Inflammatory macrophage treated with lipopolysaccharide for 1 hour (primary cell): ENCODE results near the gene TBC1D4.
A peak's percentile ranks its signal among the peaks of the same experiment; 100 is the strongest.

Experiments
- DNase-seq, 2 donors: peaks; one replicate each; pipeline ENCODE4 v3.0.0-alpha.2; 2020 to 2022

The TBC1D4 gene

DNA sequence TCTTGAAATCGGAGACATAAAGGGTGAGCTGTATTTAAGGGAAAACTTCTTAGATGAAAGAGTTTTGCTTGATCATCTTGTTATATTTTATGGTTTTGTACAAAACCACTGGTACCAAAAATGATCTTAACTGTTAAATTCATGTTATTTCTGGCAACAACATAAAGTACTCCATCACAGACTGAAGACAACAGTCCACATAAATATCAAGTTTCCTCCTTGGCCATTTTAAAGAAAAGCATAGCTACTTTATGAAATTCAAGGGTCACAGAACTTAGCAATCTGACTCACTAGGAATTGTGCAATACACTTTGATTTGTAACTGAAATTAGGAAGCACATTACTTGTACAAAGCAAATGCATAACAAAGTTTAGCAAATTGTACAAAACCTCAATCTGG, 66.3 kb downstream of the TBC1D4 start:
- peak; percentile 82 to 83 for DNase-seq

DNA sequence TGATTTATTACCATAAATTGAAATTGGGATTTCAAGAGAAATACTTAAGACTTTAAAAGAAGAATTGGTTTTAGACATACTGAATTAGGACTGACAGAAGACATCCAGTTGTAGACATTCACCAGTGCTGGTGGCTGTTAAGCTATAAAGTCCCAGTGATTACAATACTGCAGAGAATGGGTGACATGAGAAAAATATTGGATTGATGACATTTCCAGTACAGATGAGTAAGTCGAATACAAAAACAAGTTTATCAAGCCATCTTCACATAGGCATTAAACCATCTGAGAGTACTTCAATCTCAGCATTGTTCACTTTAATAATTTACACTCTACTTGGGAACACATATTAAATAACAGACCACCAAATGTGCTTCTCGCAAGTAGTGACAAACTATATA, 66.8 kb downstream of the TBC1D4 start:
- DNase-seq, result no peak

DNA sequence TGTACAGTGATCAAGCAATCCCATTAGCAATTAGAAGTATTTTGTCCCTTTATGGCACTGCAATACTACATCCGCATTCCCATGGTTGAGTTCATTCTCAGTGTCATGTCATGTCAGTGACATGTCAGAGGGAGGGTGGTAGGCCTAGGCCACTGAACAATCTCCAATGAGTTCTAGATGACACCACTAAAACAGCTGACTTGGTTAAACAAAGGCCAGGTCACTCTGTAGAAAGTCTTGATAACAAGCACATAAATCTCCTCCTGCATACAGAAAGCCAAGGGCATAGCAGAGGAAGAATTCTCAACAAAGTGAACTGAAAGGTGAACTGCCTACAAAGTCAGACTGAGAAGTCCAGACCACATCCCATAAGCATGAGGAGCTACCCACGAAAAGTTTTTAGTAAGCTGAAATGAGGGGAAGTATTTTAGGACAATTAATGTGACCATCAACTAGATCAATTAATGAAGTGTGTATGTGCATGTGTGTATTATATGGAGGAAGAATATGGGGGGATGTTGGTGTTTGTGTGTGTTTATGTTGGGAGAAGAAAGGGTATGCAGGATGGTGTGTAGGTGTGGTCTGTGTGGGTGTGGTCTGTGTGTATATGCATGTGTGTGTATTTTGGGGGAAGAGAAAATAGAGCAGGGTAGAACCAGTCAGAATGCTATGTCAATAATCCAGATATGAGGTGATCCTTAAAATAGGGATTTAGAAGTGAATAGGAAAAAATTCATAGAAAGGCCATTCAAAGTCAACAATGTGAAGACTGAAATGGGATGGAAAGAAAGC, 67.7 kb downstream of the TBC1D4 start:
- no peak for DNase-seq

DNA sequence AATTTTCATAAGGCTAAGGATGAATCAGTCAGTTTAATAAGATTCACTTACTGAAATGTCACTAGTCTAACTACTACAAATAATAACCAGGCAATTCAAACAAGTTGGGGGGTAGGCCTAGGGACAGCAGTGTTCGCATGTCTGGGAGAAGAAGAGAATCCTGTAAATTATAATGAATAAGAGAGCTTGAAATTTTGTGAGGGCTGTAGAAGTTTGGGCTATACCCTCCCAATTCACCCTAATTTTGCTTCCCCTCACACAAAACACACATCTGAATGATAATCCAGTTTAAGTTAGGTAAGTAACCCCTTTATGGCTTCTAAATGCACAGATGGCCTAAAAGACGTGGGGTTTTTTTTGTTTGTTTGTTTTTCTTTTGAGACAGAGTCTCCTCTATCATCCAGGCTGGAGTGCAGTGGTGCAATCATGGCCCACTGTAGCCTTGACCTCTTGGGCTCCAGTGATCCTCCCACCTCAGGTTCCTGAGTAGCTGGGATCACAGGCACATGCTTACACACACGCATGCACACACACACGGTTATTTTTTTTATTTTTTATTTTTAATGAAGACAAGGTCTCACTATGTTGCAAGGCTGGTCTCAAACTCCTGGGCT, 69.9 kb downstream of the TBC1D4 start:
- no peak for DNase-seq

DNA sequence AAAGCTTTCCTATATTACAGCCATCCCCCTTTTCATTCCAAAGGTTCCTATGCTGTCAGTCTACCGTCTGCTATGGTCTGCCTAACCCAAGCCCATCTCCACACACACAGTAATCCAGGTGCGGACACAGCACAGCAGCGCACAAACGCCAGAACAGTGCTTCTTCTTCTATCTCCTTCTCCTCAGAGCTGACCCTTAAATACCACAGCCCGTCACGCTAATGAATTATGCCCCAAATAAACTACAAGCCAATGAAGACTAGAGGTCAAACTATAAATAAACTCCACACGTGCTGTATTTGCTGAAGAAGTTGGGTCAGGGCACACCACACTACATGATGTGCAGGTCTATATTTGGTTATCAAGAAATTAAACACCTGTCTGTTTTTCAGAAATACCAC, 71.8 kb downstream of the TBC1D4 start:
- DNase-seq, result no peak

DNA sequence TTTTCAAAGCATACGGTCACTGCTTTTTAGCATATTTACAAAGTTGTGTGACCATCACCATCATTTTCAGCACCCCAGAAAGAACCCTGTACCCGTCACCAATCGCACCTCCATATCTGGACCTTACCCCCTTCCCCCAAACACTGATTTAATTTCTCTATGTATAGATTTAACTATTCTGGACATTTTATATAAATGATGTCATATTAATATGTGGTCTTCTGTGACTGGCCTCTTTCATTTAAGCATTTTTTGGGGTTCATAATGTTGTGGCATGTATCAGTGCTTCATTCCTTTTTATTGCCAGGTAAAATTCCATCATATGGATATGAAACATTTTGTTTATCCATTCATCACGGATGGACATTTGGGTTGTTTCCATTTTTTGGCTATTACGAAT, 74.0 kb downstream of the TBC1D4 start:
- no peak for DNase-seq

DNA sequence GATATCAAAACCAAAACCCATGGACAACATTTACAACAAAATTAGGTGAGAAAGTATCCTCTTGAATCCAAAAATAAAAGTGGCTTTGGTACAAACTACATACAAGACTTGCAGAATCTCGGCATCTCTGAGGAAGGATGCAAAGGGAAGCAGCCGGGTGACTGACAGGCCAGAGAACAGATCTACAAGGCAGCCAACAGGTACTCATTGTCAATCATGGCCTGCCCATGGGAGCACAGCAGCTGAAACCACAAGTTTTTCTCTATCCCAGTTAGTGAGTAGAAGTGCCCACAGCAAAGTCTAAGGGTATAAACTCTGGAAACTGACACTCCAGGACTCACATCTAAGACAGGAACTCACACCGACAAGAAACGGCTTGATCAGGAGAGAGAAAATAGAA, 74.5 kb downstream of the TBC1D4 start:
- DNase-seq, result no peak

DNA sequence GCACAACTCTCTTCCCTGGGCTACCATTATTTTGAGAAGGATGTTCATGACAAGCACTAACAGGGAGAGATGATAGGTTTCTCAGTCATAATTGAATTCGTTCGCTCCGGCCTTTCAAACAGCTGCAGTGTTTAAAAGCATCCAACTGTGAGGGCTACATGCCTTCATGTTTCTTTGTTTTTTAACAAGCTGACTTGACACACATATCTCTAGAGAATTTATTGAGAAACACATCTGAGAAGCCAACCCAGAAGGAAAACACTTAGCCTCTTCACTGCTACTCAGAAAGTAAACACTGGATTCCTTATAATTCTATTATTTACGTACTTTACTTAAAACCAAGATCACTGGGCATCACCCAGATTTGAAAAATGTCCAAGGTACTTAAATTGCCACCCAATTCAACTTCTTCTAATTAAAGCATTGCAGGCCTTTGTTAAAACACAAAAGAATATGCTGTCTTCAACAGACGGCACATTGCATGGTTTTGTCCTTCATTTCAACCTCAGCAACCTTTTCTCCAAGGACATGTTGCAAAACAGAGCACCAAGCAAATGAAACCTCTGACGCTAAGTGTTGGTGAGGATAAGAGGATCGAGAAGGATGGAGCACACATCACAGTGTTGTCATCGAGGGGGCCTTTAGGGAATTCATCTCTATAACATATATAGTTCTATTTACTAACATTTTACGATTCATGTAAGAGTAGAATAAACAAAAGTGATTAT, 75.8 kb downstream of the TBC1D4 start:
- no peak for DNase-seq

DNA sequence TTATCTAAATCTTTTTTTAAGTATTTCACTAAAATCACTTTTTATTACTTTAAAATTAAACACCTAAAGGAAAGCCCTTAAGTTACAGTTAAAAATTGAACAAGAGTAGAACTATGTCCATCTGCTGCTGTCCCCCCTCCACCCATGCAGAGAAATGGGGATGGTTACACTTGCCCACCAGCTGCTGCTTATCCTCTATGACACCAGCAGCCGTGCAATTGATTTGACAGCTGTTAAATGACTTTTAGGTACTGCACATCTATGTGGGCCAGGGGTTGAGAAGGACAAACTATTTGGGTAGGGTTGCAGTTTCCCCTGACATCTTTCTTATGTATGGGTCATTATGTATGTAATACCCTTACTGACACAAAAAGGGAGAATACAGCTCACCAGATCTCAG, 77.2 kb downstream of the TBC1D4 start:
- DNase-seq, result no peak

DNA sequence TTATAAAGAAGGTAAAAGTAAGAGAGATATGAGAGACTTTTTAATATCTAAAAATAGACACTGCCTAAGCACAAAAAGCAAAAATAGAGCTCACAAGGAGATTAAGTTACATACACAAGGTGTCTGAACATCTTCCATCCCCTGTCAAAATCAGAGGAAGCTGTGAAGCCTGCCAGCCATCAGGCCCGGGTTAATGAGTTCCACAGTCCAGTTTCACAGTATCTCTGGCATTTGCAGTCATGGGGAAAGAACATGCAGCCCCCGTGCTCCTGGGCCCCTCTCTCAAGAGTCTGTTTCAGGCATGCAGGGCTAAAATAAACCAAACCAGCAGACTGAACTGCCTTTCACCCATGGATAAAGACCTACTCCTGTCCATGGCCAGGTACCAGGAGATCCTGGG, 79.2 kb downstream of the TBC1D4 start:
- no peak for DNase-seq

DNA sequence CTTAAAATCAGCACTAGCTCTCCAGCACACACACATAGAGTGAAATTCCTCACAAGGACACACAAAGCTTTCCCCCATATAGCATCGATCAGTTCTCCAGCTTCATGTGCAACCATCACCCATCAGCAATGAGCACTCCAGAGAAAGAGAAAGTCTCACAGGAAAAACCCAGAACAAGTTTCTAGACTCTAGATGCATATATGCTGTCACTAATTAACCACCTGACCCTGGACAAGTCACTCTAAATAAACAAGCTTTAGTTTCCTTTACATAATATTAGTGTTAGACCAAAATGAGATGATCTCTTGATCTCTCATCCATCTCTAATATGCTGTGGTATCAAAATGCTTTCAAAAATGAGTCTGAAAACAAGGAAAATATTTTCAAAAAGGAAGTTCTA, 81.2 kb downstream of the TBC1D4 start:
- peak in 1 of 2 donors; percentile 15 for DNase-seq

DNA sequence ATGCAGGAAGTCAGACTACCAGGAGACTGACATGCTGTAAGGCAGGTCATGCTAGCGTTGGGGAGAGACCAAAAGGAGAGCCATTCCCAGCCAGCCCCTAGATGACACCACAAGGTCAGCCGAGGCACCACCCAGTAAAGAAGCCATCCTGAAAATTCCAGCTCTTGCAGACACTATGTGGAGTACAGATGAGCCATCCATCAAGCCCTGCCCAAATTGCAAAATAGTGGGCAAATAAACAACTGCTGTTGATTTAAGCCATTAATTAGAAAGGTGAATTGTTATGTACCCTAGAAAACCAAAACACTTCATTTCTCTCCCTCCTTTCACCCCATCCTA, 82.1 kb downstream of the TBC1D4 start:
- DNase-seq, result peak in 1 of 2 donors; percentile 17

DNA sequence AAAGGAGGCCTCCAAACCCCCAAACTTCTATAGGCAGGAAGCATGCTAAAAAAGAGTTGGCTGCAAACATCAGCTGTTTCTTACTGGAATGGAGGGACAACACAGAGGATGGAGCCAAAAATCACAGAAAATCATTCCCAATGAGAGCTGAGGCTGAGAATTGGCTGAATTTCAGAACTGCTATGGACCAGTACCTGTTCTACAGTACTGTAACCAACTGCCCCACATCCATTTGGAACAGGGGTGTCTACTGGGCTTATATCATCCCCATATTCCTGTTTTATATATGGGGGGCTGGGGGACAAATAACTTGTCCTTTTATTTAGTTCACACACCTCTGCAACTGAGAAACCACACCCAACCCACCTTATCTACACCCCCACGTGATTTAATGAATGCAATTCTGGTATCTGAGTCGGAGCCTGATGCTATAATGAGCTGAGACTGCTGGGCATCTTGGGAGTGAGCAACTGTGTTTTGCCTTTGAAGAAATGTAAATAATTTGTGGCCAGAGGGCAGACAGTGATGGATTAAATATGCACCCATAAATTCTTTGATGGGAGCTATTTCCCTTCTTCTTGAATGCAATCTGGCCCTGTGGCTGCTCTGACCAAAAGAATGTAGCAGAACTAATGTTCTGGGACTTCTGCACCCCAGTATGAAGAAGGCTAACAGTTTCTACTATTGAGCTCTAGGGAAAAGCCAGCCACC, 82.6 kb downstream of the TBC1D4 start:
- no peak for DNase-seq

DNA sequence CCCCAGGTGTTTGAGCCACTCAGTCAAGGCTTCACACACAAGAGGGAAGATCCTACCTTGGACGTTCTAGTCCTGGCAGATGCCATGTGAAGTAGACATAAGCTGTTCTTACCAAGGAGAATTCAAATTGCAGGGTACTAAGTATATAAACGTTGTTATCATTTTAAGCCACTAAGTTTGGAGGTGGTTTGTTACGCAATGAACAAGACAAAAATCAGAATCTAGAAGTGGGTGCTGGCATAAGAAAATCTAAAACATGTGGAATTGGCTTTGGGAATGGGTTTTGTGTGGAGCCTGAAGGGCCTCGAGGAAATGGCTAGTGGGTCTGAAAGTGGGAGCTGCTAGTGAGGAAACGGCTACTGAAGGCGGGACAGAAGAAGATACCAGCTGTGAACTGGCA, 83.9 kb downstream of the TBC1D4 start:
- no peak for DNase-seq

DNA sequence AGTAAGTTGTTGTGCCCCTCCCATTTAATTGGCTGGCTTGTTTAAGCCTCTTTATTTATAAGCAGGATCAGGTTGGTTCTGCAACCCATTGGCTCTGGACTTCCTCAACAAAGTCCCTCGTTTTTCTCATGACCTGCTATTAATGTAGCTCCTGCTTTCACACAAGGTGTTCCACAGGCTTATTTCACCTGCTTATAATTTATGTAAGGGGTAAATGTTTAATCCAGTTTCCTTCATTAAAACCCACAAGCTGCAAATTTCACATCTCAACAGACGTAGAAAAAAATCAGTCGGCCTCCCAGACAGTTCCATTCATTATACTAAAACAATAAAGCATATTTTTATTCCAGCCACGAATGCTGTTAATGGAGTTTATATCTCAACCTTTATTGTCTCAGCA, 86.1 kb downstream of the TBC1D4 start:
- DNase-seq, result no peak

DNA sequence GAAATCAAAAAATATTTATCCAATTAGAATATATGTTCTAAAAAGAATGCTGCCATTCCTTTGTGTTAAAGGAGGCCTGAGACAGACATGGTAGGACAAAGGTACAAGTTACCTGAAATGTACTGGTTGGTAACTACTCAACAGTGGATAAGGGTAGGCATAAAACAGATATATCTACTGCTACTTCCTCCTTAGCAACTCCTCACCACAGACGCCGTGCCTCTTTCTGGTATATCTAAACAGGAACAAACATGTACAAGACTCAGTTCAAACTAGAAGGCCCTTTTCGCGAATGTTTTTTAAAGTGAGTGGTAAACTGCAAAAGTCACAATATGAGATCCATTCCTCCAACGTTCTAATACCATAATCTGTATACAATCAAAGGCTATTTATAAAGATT, 86.9 kb downstream of the TBC1D4 start:
- DNase-seq, result peak in 1 of 2 donors; percentile 40

DNA sequence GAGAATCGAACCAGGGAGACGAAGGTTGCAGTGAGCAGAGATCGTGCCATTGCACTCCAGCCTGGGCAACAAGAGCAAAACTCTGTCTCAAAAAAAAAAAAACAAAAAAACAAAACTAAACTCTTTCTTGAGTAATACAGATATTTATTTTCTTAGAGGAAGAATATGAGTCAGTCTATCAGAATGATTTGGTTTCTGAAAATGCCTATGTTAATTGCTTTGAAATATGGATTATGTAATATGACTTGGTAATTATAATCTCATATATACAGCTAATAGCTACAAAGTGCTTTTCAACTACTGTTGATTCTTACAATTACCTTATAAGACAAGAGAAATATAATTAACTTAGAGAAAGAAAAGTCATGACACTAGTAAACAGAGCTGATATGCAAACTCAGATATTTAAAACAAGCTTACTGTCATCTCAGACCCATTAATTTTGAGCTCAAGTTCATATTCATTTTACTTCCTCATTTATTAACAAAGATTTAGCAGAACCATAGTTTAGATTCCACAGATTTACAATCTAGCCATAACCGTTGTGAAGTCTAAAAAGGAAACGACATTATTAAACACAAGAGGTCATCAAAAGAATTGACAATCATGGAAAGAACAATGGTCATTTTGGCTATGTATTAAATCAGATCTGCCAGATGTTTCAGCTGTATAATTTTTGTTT, 88.0 kb downstream of the TBC1D4 start:
- DNase-seq, result peak in 1 of 2 donors; percentile 11

DNA sequence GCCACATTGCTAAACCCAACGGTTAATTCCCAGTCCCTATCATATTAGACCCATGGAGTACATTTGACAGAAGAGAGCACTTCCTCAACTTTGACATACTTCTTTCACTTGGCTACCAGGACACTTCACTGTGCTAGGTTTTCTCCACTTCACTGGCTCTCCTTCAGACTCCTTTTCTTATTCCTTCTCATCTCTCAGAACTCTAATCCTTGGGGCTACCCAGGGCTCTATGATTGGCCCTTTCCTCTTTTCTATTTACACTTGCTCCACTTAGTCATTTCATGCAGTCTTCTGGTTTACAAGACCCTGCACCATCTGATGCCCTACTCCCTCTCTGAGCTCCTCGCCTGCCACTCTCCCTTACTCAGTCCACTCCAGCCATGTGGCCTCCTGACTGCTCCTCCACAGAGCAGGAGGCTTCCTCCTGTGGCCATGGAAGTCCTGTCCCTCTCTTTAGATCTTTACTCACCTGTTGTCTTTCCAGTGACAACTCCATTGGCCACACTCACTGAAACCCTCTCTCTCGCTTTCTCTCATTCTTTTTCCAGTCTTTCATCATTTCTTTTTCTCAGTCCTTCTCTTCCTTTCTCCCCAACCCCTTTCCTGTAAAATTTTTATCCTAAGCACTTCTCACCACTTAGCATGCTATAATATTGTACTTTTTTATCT, 90.4 kb downstream of the TBC1D4 start:
- DNase-seq, result no peak

DNA sequence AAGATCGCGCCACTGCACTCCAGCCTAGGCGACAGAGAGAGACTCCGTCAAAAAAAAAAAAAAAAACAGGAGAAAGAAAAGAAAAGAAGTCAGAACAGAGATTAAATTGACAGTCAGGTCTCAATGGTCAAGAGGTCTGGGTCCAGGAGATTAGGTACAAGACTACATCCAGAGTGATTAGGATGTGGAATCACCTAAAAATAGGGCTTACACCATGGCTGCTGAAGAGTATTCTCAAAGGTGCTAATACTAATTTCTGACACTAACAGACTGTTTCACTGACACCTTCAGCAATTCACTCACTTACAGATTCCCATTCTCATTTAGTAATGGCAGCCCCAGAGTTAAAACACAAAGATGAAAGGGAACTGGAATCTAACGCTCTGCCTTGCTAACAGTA, 91.7 kb downstream of the TBC1D4 start:
- no peak for DNase-seq

DNA sequence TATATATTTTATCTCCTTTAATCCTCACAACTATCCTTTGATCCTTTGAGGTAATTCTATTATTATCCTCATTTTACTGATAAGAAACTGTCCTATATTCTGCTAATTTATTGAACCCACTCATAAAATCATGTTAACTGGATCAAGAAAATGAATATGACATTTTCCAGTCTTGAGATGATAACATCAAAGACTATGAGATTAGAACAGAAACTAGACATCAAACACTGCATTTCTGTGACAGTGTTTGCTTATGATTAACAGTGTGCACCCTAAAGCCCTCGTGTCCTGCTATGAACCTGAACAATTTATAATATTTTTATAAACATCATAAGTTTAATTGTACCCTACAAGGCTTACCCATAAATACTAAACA, 96.3 kb downstream of the TBC1D4 start:
- no peak for DNase-seq

DNA sequence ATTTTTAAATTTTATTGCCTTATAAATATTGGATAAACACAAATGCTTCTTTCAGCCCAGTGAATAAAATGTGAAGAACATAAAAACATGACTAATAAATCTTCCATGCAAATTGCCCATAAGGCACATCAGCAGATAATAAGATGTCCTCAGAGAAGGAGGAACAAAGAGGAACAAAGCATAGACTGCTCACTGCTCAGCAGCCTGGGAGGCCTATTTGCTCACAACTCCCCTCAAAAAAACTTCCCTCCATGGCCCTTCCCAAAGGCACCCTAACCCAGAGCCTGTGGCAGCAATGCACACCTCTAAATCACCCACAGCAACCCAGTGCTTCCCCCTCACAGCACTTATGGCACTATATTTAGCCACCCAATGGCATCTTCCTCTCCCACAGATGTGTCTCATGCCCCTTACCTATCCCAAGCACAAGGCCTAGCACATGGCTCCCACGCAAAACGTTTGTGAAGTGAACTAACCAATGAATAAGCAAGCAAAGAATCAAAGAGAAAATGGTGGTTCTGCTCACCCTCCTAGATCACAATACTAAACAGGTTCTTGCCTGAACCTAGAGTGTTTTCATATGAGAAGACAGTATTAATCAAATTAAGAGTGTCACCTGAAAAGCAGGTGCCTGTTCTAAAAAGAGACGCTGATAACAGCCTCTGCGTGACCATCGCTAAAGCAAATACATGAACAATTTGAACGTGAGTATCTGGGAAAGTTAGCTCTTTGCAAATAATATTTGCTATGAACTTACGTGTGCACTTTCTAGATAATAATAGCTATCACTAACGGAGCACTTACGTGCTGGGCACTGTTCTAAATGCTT, 96.9 kb downstream of the TBC1D4 start:
- peak; percentile 4 to 47 for DNase-seq
